ENCODE measurements around the gene FRMD7. TPM values are rescaled to one million over a fixed set of nuclear protein-coding genes. Genes with fewer than 3 reads are reported as not detected.

FRMD7 gene
- total RNA-seq, 1 experiment from 2014 or later, result not detected

DNA sequence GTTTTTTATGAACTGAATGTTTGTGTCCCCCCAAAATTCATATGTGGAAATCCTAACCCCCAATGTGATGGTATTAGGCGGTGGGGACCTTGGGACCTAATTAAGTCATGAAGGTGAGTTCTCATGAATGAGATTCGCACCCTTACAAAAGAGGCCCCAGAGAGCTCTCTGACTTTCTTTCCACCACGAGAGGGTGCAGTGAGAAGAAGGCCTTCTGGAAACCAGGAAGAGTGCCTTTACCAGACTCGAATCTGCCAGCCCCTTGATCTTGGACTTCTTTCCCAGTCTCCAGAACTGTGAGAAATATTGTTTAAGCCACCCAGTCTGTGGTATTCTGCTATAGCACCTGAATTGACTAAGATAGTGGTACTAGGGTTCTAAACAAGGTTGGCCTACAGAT lies 64.0 kb downstream of the FRMD7 start:
- POLR2A ChIA-PET, result no interaction called here
- no TSS peak for BruUV-seq (replicated peaks)
- no peak for DNase-seq (ENCODE audit: unreplicated experiment)
- TF ChIP-seq, protein P1, sequence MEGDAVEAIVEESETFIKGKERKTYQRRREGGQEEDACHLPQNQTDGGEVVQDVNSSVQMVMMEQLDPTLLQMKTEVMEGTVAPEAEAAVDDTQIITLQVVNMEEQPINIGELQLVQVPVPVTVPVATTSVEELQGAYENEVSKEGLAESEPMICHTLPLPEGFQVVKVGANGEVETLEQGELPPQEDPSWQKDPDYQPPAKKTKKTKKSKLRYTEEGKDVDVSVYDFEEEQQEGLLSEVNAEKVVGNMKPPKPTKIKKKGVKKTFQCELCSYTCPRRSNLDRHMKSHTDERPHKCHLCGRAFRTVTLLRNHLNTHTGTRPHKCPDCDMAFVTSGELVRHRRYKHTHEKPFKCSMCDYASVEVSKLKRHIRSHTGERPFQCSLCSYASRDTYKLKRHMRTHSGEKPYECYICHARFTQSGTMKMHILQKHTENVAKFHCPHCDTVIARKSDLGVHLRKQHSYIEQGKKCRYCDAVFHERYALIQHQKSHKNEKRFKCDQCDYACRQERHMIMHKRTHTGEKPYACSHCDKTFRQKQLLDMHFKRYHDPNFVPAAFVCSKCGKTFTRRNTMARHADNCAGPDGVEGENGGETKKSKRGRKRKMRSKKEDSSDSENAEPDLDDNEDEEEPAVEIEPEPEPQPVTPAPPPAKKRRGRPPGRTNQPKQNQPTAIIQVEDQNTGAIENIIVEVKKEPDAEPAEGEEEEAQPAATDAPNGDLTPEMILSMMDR (IDR thresholded peaks at IDR 0.05; ENCODE audit: unreplicated experiment), result no peak
- H3K27me3 Mint-ChIP-seq (ENCODE audit: insufficient read depth, unreplicated experiment), result peaks cover 49% of the 10 kb centered on the region
- no peaks in the 10 kb centered on the region for H3K36me3 Mint-ChIP-seq (ENCODE audit: insufficient read depth, unreplicated experiment)
- H3K9me3 Mint-ChIP-seq (ENCODE audit: unreplicated experiment), result no peaks in the 10 kb centered on the region
- intact Hi-C loops (cut with micrococcal nuclease), result no loop called here
- no peaks in the 10 kb centered on the region for H3K4me1 Mint-ChIP-seq (ENCODE audit: insufficient read depth, unreplicated experiment)
- no peak overlapping the region for H3K4me3 Mint-ChIP-seq (ENCODE audit: unreplicated experiment)
- no peak overlapping the region for H3K27ac Mint-ChIP-seq (ENCODE audit: low read depth, unreplicated experiment)
- CTCF ChIA-PET, result interaction anchor here (1.0 kb wide), 1 partner anchor 222 kb away, joined by 3 read pairs; no protein-coding TSS in a partner anchor

DNA sequence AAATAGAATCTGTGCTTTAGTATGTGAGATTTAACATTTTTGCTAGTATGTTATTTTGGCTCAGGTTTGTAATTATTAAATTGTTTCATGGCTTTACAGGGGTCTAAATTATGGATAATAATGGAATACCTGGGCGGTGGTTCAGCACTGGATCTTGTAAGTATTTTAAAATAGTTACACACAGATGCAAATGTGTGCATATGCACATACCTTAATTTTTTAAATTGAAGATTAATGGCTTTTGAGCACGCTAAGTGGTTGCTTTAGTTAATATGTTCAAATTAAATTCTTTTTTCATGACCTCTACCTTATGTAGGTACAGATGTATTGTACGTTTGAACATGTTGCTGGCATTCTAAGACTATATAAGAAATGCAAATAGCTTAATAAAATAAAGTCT lies 64.5 kb downstream of the FRMD7 start:
- Mint-ChIP-seq H3K36me3 (ENCODE audit: insufficient read depth, unreplicated experiment) (no peaks in the 10 kb centered on the region), H3K27ac (ENCODE audit: low read depth, unreplicated experiment) (no peak overlapping the region)
- no peak for DNase-seq (ENCODE audit: unreplicated experiment)

DNA sequence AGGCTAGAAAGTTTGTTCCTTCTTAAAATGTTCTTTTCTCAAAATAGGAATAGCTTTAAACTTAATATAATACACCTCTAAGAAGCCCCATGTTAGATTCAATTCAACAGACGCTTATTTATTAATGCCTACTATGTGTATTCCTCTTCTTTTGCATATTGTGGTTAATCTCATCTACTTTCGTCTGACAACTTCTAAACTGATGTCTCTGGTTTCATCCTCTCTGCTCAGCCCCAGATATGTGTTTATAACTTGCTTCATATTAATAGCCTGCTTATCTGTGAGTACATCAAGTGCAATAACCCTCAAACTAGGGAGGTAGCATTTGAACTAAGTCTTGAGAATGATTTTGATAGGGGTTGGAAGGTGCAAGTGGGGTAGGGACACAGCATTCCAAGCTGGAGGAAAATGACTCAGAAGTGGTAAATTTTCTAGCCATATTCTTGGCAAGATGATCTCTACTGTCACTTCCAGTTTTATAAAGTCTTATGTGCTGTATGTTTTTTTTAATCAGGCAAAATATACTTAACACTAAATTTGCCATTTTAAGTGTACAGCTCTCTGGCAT lies 67.8 kb downstream of the FRMD7 start:
- Mint-ChIP-seq H3K4me3 (ENCODE audit: unreplicated experiment) (no peak overlapping the region), H3K36me3 (ENCODE audit: insufficient read depth, unreplicated experiment) (no peaks in the 10 kb centered on the region), H3K27me3 (ENCODE audit: insufficient read depth, unreplicated experiment) (peaks cover 58% of the 10 kb centered on the region), H3K27ac (ENCODE audit: low read depth, unreplicated experiment) (no peak overlapping the region), H3K9me3 (ENCODE audit: unreplicated experiment) (no peaks in the 10 kb centered on the region), H3K4me1 (ENCODE audit: insufficient read depth, unreplicated experiment) (no peaks in the 10 kb centered on the region)
- DNase-seq (ENCODE audit: unreplicated experiment), result no peak
- POLR2A ChIA-PET, result interaction anchor here (0.6 kb wide), 2 partner anchors 34 to 35 kb away, joined by 3 read pairs; no protein-coding TSS in a partner anchor
- TF ChIP-seq, protein P1 (IDR thresholded peaks at IDR 0.05; ENCODE audit: unreplicated experiment), result no peak
- intact Hi-C loops (cut with micrococcal nuclease), result no loop called here
- BruUV-seq (replicated peaks), result no TSS peak
- CTCF ChIA-PET, result interaction anchor here (1.5 kb wide), 1 partner anchor 11 kb away, joined by 3 read pairs; no protein-coding TSS in a partner anchor

More for the DNA sequence above, 64.5 kb downstream of the FRMD7 start:
- ChIA-PET CTCF (interaction anchor here (1.0 kb wide), 1 partner anchor 222 kb away, joined by 3 read pairs; no protein-coding TSS in a partner anchor), POLR2A (no interaction called here)
- Mint-ChIP-seq H3K9me3 (ENCODE audit: unreplicated experiment) (no peaks in the 10 kb centered on the region), H3K4me1 (ENCODE audit: insufficient read depth, unreplicated experiment) (no peaks in the 10 kb centered on the region), H3K4me3 (ENCODE audit: unreplicated experiment) (no peak overlapping the region), H3K27me3 (ENCODE audit: insufficient read depth, unreplicated experiment) (peaks cover 49% of the 10 kb centered on the region)
- TF ChIP-seq, protein P1 (IDR thresholded peaks at IDR 0.05; ENCODE audit: unreplicated experiment), result no peak
- BruUV-seq (replicated peaks), result no TSS peak
- intact Hi-C loops (cut with micrococcal nuclease), result no loop called here

DNA sequence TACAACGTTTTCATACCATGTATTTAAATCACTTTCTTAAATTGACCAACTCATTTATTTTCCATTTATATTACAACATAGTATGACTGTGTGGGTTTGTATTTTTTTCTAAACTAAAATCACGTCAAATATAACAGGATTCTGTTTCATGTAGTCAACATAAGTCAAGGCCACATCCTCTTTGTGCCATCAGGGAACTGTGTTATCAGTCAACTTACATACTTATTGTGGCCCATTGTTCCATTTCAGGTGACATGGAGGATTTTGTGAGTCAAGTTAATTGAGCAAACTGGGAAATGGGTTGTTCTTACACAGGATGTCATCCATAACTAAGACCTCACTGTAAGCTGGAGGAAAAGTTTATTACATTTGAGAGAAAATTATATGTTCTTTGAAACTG lies 68.8 kb downstream of the FRMD7 start:
- TF ChIP-seq, protein P1 (IDR thresholded peaks at IDR 0.05; ENCODE audit: unreplicated experiment), result no peak
- intact Hi-C loops (cut with micrococcal nuclease), result no loop called here
- Mint-ChIP-seq H3K36me3 (ENCODE audit: insufficient read depth, unreplicated experiment) (no peaks in the 10 kb centered on the region), H3K4me1 (ENCODE audit: insufficient read depth, unreplicated experiment) (no peaks in the 10 kb centered on the region), H3K4me3 (ENCODE audit: unreplicated experiment) (no peak overlapping the region), H3K27me3 (ENCODE audit: insufficient read depth, unreplicated experiment) (peaks cover 66% of the 10 kb centered on the region), H3K27ac (ENCODE audit: low read depth, unreplicated experiment) (no peak overlapping the region), H3K9me3 (ENCODE audit: unreplicated experiment) (no peaks in the 10 kb centered on the region)
- BruUV-seq (replicated peaks), result no TSS peak
- no peak for DNase-seq (ENCODE audit: unreplicated experiment)
- POLR2A ChIA-PET, result no interaction called here
- CTCF ChIA-PET, result interaction anchor here (1.5 kb wide), 1 partner anchor 12 kb away, joined by 3 read pairs; no protein-coding TSS in a partner anchor

All from MCF 10A (cell line).